H1 (cell line): ENCODE data around the gene ZBTB22. TPM values are rescaled to one million over a fixed set of nuclear protein-coding genes. Genes with fewer than 3 reads are reported as not detected.

Experiments
- CHD7 ChIP-seq: fragments of 300-600 bp; sonication (generic); IDR thresholded peaks from 2 replicates; pipeline ENCODE4 v1.7.1; 2012; ENCODE audit warnings: low read length, moderate library complexity, mild to moderate bottlenecking, inconsistent platforms; ENCODE audit not compliant: insufficient replicate concordance
- CTCF ChIP-seq, 3 experiments: IDR thresholded peaks; 1 replicate in 2 of 3; 2 replicates in 1 of 3; pipeline versions ENCODE4 v1.5.1 to v1.6.1; 2011; ENCODE audit warnings: low read length in 3 of 3, mild to moderate bottlenecking in 3 of 3, inconsistent platforms in 2 of 3, low read depth in 1 of 3, moderate library complexity in 1 of 3; ENCODE audit not compliant: insufficient read depth in 1 of 3; ENCODE audit errors: control extremely low read depth in 1 of 3
- TEAD4 ChIP-seq: IDR thresholded peaks from 2 replicates; pipeline ENCODE4 v1.6.1; 2012; ENCODE audit warnings: low read depth, low read length, inconsistent platforms, mixed read lengths
- polyA plus RNA-seq, 7 experiments: library from polyadenylated mRNA; depleted of rRNA in 3 of 7; stranded (reverse) in 5 of 7; unstranded in 2 of 7; fragments of >200 nt in 5 of 7; fragments of 200-250 nt in 2 of 7; gene quantifications; 1 replicate in 5 of 7; 2 replicates in 1 of 7; 4 replicates in 1 of 7; pipeline versions ENCODE4 v1.2.1 to v1.2.3, GENCODE V29; 2011 to 2013; ENCODE audit warnings: missing spikeins in 2 of 7, mixed read lengths in 2 of 7
- total RNA-seq: library from RNA; stranded (reverse); fragmentation: NEBNext Ultra II Directional; extraction: Animal tissue kit (Norgen Biotek cat#: 25700); gene quantifications from 2 replicates; pipeline ENCODE4 v1.2.1, GENCODE V29; 2021
- TF ChIP-seq, protein P1 (sequence below): IDR thresholded peaks from 2 replicates; pipeline ENCODE4 v1.6.1; 2012; ENCODE audit warnings: low read length, inconsistent platforms

The ZBTB22 gene
- total and polyA plus RNA-seq, 2 of the 8 experiments (the other 6 are each of a cell fraction or from before 2014, with no cell fraction given), result 7.4 to 9.9 TPM

DNA sequence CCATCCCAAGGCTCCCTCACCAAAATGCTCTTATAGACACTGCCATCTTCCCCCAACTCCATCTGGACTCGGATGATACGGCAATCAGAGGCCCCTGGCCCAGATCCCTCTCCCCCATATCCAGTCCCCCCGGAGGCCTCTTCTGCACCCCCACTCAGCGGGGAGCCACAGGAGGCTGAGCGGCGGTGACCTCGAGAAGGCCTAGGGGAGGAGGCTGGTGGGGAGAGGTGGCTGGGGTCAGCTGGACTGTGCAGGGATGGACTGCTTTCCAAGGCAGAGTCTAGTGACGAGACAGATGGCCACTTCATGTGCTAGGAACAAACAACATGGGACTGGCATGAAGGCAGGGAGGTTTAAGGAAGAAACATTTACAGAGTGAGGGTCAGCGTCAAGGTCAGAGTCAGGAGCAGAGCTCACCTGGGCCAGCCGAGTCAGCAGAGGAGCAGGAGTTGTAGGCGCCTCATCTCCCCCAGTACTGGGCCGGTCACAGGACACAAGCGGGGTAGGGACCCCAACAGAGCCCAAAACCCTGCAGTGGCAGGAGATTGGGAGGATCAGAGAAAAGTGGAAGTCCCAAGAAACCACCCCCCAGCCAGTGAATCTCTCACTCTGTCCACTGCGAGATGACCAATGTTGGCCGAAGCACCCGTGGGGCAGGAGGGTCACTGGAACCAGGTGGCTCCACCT, 24.4 kb downstream of the ZBTB22 start (continued):
- no peak for TF ChIP-seq CHD7
- TF ChIP-seq, protein P1, sequence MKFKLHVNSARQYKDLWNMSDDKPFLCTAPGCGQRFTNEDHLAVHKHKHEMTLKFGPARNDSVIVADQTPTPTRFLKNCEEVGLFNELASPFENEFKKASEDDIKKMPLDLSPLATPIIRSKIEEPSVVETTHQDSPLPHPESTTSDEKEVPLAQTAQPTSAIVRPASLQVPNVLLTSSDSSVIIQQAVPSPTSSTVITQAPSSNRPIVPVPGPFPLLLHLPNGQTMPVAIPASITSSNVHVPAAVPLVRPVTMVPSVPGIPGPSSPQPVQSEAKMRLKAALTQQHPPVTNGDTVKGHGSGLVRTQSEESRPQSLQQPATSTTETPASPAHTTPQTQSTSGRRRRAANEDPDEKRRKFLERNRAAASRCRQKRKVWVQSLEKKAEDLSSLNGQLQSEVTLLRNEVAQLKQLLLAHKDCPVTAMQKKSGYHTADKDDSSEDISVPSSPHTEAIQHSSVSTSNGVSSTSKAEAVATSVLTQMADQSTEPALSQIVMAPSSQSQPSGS, result no peak
- no peak for TF ChIP-seq TEAD4
- TF ChIP-seq CTCF (IDR thresholded peaks at IDR 0.05; ENCODE audit: control extremely low read depth in 1 of 3, insufficient read depth in 1 of 3, low read depth in 1 of 3, low read length in 3 of 3), result no peak
